Colonic mucosa (tissue), 4 donors: ENCODE measurements around the gene LGI2. TPM values are rescaled to one million over a fixed set of nuclear protein-coding genes. Genes with fewer than 3 reads are reported as not detected.

Experiments
- DNase-seq: peaks from one replicate; pipeline ENCODE4 v3.0.0-alpha.2; 2020
- H3K27ac ChIP-seq: fragments of 200-600 bp; one replicate; pipeline ENCODE4 v1.8.0; 2021
- H3K27me3 ChIP-seq: fragments of 200-600 bp; one replicate; pipeline ENCODE4 v1.8.0; 2021
- H3K36me3 ChIP-seq: fragments of 200-600 bp; one replicate; pipeline ENCODE4 v1.8.0; 2021
- H3K4me1 ChIP-seq: fragments of 200-600 bp; one replicate; pipeline ENCODE4 v1.8.0; 2021; ENCODE audit warnings: mild to moderate bottlenecking
- H3K4me3 ChIP-seq: fragments of 200-600 bp; one replicate; pipeline ENCODE4 v1.8.0; 2021
- H3K9ac ChIP-seq, 2 donors: one replicate each; pipeline ENCODE4 v1.7.0; 2013; ENCODE audit warnings: control low read depth in 2 of 2, low read depth in 2 of 2, low read length in 2 of 2
- H3K9me3 ChIP-seq: fragments of 200-600 bp; one replicate; pipeline ENCODE4 v1.8.0; 2021
- intact Hi-C: fragments of 100-400 bp; cut with DNase I; formaldehyde crosslinking; loops from one replicate; pipeline ENCODE4 v1.14.1; 2022
- total RNA-seq, 2 donors: library from RNA; stranded (reverse); fragmentation: NEBNext Ultra II Directional in 1 of 2; extraction: Animal tissue kit (Norgen Biotek cat#: 25700) in 1 of 2; gene quantifications; one replicate each; pipeline ENCODE4 v1.2.1, GENCODE V29; 2021
- TF ChIP-seq, protein P1 (sequence below): fragments of 200-600 bp; IDR thresholded peaks from one replicate; pipeline ENCODE4 v1.8.0; 2022; ENCODE audit warnings: antibody characterized with exemption, mild to moderate bottlenecking
- donor health status: healthy.
- donor health status: DM: no; HTN: no; CAD: no.
- donor health status: DM: no; HTN: no; CAD: no.

The LGI2 gene
- total RNA-seq, 2 donors from 2014 or later = 0.32 to 0.82 TPM

DNA sequence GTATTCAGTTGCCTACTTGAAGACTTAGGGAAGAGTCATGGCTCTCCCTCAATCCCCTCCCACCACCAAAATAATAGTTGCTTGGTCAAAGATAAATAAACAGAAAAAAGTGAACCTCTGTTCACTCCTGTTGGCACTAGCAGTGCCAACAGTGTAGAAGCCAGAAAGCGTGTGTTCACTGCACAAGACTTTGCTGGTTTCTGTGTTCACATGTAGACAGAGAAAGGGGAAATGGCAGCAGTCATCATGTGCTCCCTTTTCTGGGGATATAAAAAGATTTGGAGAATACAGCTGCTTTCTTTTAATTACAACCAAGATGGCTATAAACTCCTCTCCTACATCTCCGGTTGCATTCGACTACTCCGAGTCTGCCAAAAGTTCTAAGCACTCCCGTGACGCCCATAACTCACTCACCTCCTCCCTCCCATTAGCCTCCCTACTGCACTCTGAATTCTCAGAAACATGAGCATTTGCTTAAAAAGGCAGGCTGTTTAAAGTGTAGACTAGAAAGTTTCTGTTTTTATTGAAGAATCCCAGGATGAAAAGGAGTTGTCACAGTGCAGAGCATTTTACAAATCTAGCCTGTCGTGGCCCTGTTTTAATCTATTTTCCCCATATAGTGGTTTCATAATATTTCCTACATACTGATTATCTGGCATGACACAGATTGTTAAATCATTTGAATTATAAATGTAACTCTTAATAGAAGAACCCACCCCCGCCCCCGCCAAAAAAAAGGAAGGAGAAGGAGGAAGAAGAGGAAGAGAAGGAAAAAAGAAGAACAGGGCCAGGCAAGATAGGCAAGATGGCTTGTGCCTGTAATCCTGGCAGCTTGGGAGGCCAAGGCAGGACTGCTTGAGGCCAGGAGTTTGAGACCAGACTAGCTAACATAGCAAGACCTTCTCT lies 16.7 kb downstream of the LGI2 start:
- Histone ChIP-seq H3K4me3 (no peak overlapping the region), H3K9me3 (no peaks in the 10 kb centered on the region), H3K4me1 (no peaks in the 10 kb centered on the region), H3K27me3 (no peaks in the 10 kb centered on the region), H3K27ac (no peak overlapping the region), H3K36me3 (no peaks in the 10 kb centered on the region), H3K9ac (no peak overlapping the region)
- TF ChIP-seq, protein P1, sequence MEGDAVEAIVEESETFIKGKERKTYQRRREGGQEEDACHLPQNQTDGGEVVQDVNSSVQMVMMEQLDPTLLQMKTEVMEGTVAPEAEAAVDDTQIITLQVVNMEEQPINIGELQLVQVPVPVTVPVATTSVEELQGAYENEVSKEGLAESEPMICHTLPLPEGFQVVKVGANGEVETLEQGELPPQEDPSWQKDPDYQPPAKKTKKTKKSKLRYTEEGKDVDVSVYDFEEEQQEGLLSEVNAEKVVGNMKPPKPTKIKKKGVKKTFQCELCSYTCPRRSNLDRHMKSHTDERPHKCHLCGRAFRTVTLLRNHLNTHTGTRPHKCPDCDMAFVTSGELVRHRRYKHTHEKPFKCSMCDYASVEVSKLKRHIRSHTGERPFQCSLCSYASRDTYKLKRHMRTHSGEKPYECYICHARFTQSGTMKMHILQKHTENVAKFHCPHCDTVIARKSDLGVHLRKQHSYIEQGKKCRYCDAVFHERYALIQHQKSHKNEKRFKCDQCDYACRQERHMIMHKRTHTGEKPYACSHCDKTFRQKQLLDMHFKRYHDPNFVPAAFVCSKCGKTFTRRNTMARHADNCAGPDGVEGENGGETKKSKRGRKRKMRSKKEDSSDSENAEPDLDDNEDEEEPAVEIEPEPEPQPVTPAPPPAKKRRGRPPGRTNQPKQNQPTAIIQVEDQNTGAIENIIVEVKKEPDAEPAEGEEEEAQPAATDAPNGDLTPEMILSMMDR = no peak
- DNase-seq = no peak
- intact Hi-C loops = no loop called here

DNA sequence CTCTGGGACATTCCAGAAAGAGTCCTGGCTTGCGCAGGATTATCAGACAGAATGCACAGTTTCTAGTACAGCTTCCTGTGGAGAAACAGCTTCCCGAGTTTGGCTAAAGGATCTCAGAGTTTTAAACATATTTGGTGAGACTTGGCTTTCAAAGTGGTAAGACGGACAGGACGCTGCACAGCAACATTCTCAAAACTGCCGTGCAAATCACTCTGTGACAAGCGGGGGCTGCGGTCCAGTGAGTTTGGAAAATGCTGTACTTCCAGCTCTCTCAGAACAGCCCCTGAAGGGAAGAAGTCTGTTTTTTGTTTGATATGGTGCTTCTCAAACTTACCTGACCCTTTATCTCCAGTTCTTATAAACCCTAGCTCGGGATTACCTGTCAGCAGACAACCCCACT lies 18.1 kb downstream of the LGI2 start:
- Histone ChIP-seq H3K9ac (no peak overlapping the region), H3K27ac (no peak overlapping the region), H3K9me3 (no peaks in the 10 kb centered on the region), H3K27me3 (no peaks in the 10 kb centered on the region), H3K4me3 (no peak overlapping the region), H3K4me1 (no peaks in the 10 kb centered on the region), H3K36me3 (no peaks in the 10 kb centered on the region)
- TF ChIP-seq, protein P1 = no peak
- intact Hi-C loops = no loop called here
- DNase-seq = no peak

DNA sequence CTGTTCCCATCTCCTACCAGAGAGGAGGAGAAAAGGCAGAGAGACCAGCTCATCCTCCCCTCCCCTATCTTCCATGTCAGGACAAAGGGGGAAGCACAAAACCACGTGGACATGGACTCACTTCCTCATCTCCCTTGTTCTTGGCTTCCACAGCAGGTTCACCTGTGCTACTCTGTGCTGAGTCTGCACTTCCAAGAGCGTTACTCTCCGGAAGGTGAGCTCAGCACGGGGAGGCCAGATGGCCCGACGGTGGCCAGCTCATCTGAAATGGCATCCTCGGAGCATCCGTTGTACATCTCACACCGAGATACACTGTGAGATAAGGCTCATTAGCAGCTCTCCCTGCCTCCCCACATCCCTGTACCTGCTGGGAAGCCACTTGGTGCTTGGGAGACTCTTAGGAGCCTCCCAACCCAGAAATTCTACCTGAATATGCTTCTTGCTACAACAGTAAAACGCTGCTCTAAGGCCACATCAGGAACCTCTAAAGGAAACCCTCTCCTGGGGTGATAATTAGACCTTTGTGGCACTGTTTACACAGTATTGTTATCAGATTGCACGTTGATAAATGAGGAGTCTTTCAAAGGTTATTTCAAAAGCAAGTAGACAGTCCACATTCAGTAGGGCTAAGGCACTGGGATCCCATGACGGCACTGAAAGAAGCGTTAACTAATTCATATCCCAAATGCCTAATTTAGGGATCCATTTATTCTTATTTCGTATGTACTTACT lies 19.4 kb downstream of the LGI2 start:
- no peaks in the 10 kb centered on the region for H3K9me3 ChIP-seq
- no peak overlapping the region for H3K4me3 ChIP-seq
- H3K4me1 ChIP-seq = no peaks in the 10 kb centered on the region
- no peaks in the 10 kb centered on the region for H3K36me3 ChIP-seq
- no peak overlapping the region for H3K27ac ChIP-seq
- no peak for DNase-seq
- H3K9ac ChIP-seq = no peak overlapping the region
- TF ChIP-seq, protein P1 = no peak
- intact Hi-C loops = no loop called here
- H3K27me3 ChIP-seq = no peaks in the 10 kb centered on the region

DNA sequence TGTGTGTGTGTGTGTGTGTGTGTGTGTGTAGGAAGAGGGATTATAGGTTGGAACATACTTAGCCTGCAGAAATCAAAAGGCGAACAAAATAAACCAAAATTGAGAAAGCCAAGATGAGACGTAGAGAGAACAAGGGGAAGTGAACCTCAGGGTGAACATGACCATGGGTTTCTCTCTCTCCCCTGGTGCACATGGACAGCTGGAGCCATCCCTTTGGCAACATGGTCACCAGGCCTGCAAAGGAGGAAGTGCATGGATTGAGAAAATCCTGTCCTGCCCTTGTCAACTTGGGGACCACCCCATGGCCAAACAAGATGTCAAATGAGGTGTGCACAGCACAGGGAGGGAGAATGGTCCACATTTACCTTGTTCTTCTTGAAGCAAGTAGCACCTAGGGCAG lies 23.1 kb downstream of the LGI2 start:
- no peak overlapping the region for H3K27ac ChIP-seq
- DNase-seq = no peak
- no peaks in the 10 kb centered on the region for H3K4me1 ChIP-seq

DNA sequence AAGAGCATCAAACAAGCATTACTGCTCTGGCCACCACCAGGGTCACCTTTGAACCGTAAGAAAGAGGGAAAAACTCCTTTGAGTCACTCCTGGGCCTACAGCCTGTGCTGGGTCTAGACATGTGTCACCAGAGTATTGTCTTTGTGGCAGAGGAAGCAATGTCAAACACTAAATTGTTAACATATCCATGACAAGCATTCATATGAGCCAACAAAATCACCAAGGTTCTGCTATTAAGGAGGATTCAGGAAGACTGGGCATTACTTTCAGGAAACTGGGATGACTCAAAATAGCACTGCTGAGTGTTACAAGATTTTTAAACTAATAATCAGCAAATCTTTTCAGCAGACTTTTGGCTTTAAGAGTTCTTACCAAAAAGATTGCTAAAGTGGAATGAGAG lies 28.1 kb downstream of the LGI2 start:
- Histone ChIP-seq H3K4me1 (no peaks in the 10 kb centered on the region), H3K27ac (no peak overlapping the region), H3K9me3 (no peaks in the 10 kb centered on the region), H3K4me3 (no peak overlapping the region), H3K36me3 (no peaks in the 10 kb centered on the region), H3K27me3 (no peaks in the 10 kb centered on the region), H3K9ac (no peak overlapping the region)
- intact Hi-C loops = no loop called here
- TF ChIP-seq, protein P1 = no peak
- DNase-seq = no peak

More for the DNA sequence above, 23.1 kb downstream of the LGI2 start:
- H3K27me3 ChIP-seq = no peaks in the 10 kb centered on the region
- H3K9ac ChIP-seq = no peak overlapping the region
- no peaks in the 10 kb centered on the region for H3K9me3 ChIP-seq
- intact Hi-C loops = no loop called here
- H3K4me3 ChIP-seq = no peak overlapping the region
- TF ChIP-seq, protein P1 = no peak
- no peaks in the 10 kb centered on the region for H3K36me3 ChIP-seq
